Thyroid gland (tissue), 4 donors: ENCODE data around the gene ATP13A2.

Source experiments
- CTCF ChIP-seq, 6 experiments: fragments of 200-600 bp in 3 of 6; fragments of 450-650 bp in 3 of 6; sonication (generic) in 3 of 6; IDR thresholded peaks; one replicate each; pipeline ENCODE4 v1.5.1; 2016 to 2019; ENCODE audit warnings: antibody characterized with exemption in 6 of 6, mild to moderate bottlenecking in 2 of 6, inconsistent platforms in 1 of 6, moderate library complexity in 1 of 6
- POLR2A ChIP-seq, 2 donors: fragments of 450-650 bp; IDR thresholded peaks; one replicate each; pipeline ENCODE4 v1.6.1; 2017; ENCODE audit warnings: antibody characterized with exemption in 2 of 2, mild to moderate bottlenecking in 2 of 2, moderate library complexity in 1 of 2

- TF ChIP-seq POLR2A (IDR thresholded peaks at IDR 0.05) (no peak), CTCF (IDR thresholded peaks at IDR 0.05) (no peak)
These were observed 23.5 kb downstream of the ATP13A2 start for GRCh38 chr1:16988210-16988609.
